A549 (cell line): ENCODE results near the gene NKTR. TPM values are rescaled to one million over a fixed set of nuclear protein-coding genes. Genes with fewer than 3 reads are reported as not detected.
A peak's percentile ranks its signal among the peaks of the same experiment; 100 is the strongest.

Experiments
- ATAC-seq, 2 experiments: fragments of 200-7000 bp in 1 of 2; fragments of >200 bp in 1 of 2; cut with Nextera tagmentation in 1 of 2; cut with Tn5 transposase in 1 of 2; 3 replicates each; pipeline versions ENCODE4 v1.8.0 to v1.9.1; 2018 to 2020; ENCODE audit warnings: mild to moderate bottlenecking in 1 of 2, moderate library complexity in 1 of 2
- CTCF ChIA-PET: fragments of 300-600 bp; sonication (Branson Sonifier 250); formaldehyde crosslinking; extraction: SDS; loops from one replicate; lab custom pipeline; 2021; ENCODE audit warnings: antibody characterized with exemption, inconsistent platforms; lab: Yijun Ruan, JAX
- POLR2A ChIA-PET: fragments of 350-600 bp; formaldehyde crosslinking; extraction: SDS; loops from one replicate; lab custom pipeline; 2021; ENCODE audit warnings: antibody characterized with exemption, inconsistent platforms; lab: Yijun Ruan, JAX
- DNase-seq, 2 experiments: peaks; one replicate each; pipeline versions ENCODE4 v3.0.0 to v3.0.0-alpha.2; 2011 to 2016; ENCODE audit warnings: low read depth in 1 of 2, low spot score in 1 of 2
- FAIRE-seq: peaks from 2 replicates; lab custom pipeline; 2011; peaks lifted over from hg19 to GRCh38; lab: Jason Lieb, UNC
- H3K27ac ChIP-seq, 2 experiments: fragments of >200 bp; sonication (Bioruptor Twin); formaldehyde crosslinking; 3 replicates each; pipeline ENCODE4 v1.5.1; 2016 to 2017
- H3K4me1 ChIP-seq: fragments of >200 bp; sonication (Bioruptor Twin); formaldehyde crosslinking; 3 replicates; pipeline ENCODE4 v1.6.1; 2016
- H3K4me2 ChIP-seq: fragments of >200 bp; sonication (Bioruptor Twin); formaldehyde crosslinking; 3 replicates; pipeline ENCODE4 v1.6.1; 2016
- H3K4me3 ChIP-seq: fragments of >200 bp; sonication (Bioruptor Twin); formaldehyde crosslinking; 3 replicates; pipeline ENCODE4 v1.5.1; 2016
- H3K9me3 ChIP-seq: fragments of >200 bp; sonication (Bioruptor Twin); formaldehyde crosslinking; 3 replicates; pipeline ENCODE4 v1.6.1; 2016
- CBX8 ChIP-seq: fragments of 200-600 bp; sonication (generic); IDR thresholded peaks from 2 replicates; pipeline ENCODE4 v1.6.1; 2016
- CHD4 ChIP-seq: fragments of 200-600 bp; sonication (generic); IDR thresholded peaks from 2 replicates; pipeline ENCODE4 v1.6.1; 2016; ENCODE audit warnings: antibody characterized with exemption, mild to moderate bottlenecking, borderline replicate concordance
- KDM1A ChIP-seq: fragments of 200-600 bp; sonication (generic); IDR thresholded peaks from 2 replicates; pipeline ENCODE4 v1.6.1; 2016; ENCODE audit warnings: low read depth, mild to moderate bottlenecking
- MYC ChIP-seq: IDR thresholded peaks from 2 replicates; pipeline ENCODE4 v1.6.1; 2012; ENCODE audit warnings: mild to moderate bottlenecking, inconsistent platforms, low read length, improper control_type of control experiment, borderline replicate concordance
- NPAS2 ChIP-seq: fragments of 250-450 bp; sonication (Bioruptor Pico); IDR thresholded peaks from 2 replicates; pipeline ENCODE4 v1.8.0; 2022; ENCODE audit warnings: mild to moderate bottlenecking, moderate library complexity, borderline replicate concordance
- PHF8 ChIP-seq: fragments of 200-600 bp; sonication (generic); IDR thresholded peaks from 2 replicates; pipeline ENCODE4 v1.6.1; 2016; ENCODE audit warnings: low read depth, mild to moderate bottlenecking, antibody characterized with exemption, moderate library complexity, borderline replicate concordance
- POLR2A ChIP-seq: IDR thresholded peaks from 2 replicates; pipeline ENCODE4 v1.6.1; 2012; ENCODE audit warnings: mild to moderate bottlenecking, low read length
- RAD21 ChIP-seq, 2 experiments: fragments of >200 bp in 1 of 2; sonication (Bioruptor Twin) in 1 of 2; formaldehyde crosslinking in 1 of 2; IDR thresholded peaks in 1 of 2; conservative IDR thresholded peaks in 1 of 2; 2 replicates in 1 of 2; 3 replicates in 1 of 2; pipeline ENCODE4 v1.6.1; 2012 to 2018; ENCODE audit warnings: inconsistent platforms in 1 of 2
- RARB ChIP-seq: fragments of 250-450 bp; sonication (Bioruptor Pico); IDR thresholded peaks from 2 replicates; pipeline ENCODE4 v1.8.0; 2021; ENCODE audit warnings: mild to moderate bottlenecking, moderate library complexity
- ZFP36 ChIP-seq: fragments of 450-650 bp; IDR thresholded peaks from 2 replicates; pipeline ENCODE4 v1.6.1; 2014; ENCODE audit warnings: borderline replicate concordance; ENCODE audit not compliant: partially characterized antibody
- WGBS: methylation state at CpG from one replicate; pipeline ENCODE4 v1.1.6; 2017; ENCODE audit errors: missing lambda C conversion rate; 5-methylcytosine and 5-hydroxymethylcytosine counted together
- polyA plus RNA-seq, 4 experiments: library from polyadenylated mRNA; depleted of rRNA in 3 of 4; stranded (reverse); fragments of >200 nt; fragmentation: RNase III in 1 of 4; extraction: RNeasy Plus Mini Kit Qiagen cat#74134 plus additional on column Dnase treatment in 1 of 4; gene quantifications; 2 replicates in 3 of 4; 3 replicates in 1 of 4; pipeline ENCODE4 v1.2.3, GENCODE V29; 2011 to 2017
- TF ChIP-seq, protein P1 (sequence below): IDR thresholded peaks from 2 replicates; pipeline ENCODE4 v1.6.1; 2012; ENCODE audit warnings: low read depth, borderline replicate concordance
- TF ChIP-seq, protein P2 (sequence below): fragments of 450-650 bp; IDR thresholded peaks from 2 replicates; pipeline ENCODE4 v1.6.1; 2014; ENCODE audit warnings: antibody characterized with exemption
- TF ChIP-seq, protein P3 (sequence below): fragments of 250-450 bp; sonication (Bioruptor Pico); IDR thresholded peaks from 2 replicates; pipeline ENCODE4 v1.5.0; 2021; ENCODE audit warnings: mild to moderate bottlenecking, moderate library complexity, borderline replicate concordance
- TF ChIP-seq, protein P4 (sequence below): IDR thresholded peaks from 2 replicates; pipeline ENCODE4 v1.6.1; 2012
- TF ChIP-seq, protein P5 (sequence below): fragments of 250-450 bp; sonication (Bioruptor Pico); IDR thresholded peaks from 2 replicates; pipeline ENCODE4 v1.5.0; 2020; ENCODE audit warnings: low read depth, mild to moderate bottlenecking, moderate library complexity

Gene NKTR
- polyA plus RNA-seq, 2 of the 4 experiments (the other 2 are of a cell fraction) = 16.2 to 49.3 TPM

DNA sequence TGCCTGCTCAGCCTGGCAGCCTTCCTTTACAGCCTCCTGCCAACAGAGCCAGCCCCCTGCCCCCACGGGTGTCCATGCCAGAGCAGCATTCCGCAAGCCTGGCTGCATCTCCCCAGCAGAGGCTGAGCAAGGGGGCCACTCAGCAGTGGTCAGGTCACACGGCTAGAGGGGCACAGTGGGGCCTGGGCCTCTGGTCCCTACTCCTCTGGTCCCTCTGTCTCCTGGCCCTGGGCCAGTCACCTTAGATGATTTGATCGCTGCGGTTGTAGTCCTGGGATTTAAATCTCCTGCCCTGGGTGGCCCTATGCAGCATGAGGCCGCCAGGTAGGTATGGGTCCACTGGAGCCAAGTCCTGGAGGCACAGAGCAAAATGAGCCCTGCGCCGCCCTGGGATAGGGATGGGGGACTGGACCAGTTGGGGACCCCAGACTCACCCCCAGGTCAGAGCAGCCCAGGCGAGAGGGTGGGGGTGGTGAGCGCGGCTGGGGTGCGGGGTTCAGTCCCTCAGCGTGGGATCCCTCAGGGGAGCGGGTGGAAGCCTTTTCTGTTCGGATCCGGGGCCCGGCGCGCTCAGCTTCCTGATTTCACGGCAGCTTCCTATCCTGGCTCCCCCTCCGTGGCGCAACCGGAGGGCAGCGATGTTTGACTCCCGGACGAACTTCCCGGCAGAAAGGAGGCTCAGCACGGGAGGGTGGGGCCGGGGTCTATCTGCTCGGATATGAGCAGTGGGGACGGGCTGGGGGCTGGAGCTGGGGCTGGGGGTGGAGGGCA lies 53.3 kb downstream of the NKTR start, which contains the start of gene ZBTB47:
ZBTB47 (plus strand) TSS at position 138 of the 771 bp plus-strand sequence. CDS start 4,659 bp downstream, outside the sequence.
- ATAC-seq (peak; percentile 20 to 22), DNase-seq (no peak), FAIRE-seq (no peak)
- H3K4me2 ChIP-seq = peak within 1 kb of the TSS; percentile 96
- H3K27ac ChIP-seq = peak within 1 kb of the TSS; percentile 87 to 97
- CTCF ChIA-PET = interaction anchor here (0.9 to 1.7 kb wide), 4 partner anchors 16 to 92 kb away, joined by 3 to 4 read pairs (median 4); no protein-coding TSS in a partner anchor
- peaks cover 37% of the 10 kb centered on the region for H3K4me1 ChIP-seq
- H3K4me3 ChIP-seq = peak within 1 kb of the TSS; percentile 69
- POLR2A ChIA-PET = interaction anchor here (1.5 kb wide), 1 partner anchor 53 kb away, joined by 8 read pairs; the partner anchor contains the start of gene NKTR
- TF ChIP-seq, protein P1, sequence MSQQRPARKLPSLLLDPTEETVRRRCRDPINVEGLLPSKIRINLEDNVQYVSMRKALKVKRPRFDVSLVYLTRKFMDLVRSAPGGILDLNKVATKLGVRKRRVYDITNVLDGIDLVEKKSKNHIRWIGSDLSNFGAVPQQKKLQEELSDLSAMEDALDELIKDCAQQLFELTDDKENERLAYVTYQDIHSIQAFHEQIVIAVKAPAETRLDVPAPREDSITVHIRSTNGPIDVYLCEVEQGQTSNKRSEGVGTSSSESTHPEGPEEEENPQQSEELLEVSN = no peak
- TF ChIP-seq, protein P2, sequence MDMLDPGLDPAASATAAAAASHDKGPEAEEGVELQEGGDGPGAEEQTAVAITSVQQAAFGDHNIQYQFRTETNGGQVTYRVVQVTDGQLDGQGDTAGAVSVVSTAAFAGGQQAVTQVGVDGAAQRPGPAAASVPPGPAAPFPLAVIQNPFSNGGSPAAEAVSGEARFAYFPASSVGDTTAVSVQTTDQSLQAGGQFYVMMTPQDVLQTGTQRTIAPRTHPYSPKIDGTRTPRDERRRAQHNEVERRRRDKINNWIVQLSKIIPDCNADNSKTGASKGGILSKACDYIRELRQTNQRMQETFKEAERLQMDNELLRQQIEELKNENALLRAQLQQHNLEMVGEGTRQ = no peak
- no peak for TF ChIP-seq RAD21 (conservative IDR thresholded peaks at IDR 0.05 in 1 of 2, IDR thresholded peaks at IDR 0.05 in 1 of 2)
- TF ChIP-seq NPAS2 (CRISPR knock-in tag) = no peak
- 0% methylated on average over 1 of the region's 31 CpGs for WGBS
- no peaks in the 10 kb centered on the region for H3K9me3 ChIP-seq

DNA sequence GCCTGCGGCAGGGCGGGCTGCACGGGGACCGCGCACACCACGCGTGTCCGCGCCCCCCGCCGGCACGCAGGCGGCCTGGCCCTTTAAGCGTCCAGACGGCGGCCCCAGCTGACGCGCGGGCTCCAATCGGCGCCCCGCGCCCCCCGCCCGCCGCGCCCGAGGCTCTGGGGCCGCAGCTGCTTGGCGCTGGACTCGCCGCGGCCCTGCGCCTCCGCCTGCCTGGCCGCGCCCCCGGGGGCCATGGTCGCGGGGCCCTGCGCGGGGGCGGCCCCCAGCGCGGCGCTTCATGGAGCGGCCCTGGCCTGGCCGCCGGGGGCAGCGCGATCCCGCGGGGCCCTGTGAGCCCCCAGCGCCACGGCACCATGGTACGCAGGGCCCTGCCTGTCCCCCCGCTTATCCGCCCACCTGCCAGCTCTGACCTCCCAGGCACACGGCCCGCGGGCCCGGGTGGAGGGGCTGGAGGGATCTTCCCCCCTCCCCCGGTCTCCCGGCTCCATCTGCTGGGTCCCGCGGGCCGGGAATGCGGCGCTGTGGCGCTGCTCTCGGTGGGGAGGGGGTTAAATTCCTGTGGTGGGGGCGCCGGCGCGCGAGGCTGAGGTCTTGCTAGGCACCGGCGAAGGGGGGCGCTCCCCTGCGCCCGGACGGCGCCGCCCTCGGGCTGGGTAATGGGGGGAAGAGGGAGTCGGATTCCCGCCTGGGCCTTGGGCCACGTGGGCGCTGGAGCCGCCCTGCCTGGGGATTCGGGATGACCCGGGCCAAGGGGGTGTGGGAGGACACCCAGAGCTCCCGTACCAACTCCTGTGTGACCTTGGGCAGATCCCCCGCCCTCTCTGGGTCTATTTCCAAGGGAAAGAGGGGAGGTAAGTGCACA lies 54.1 kb downstream of the NKTR start:
- FAIRE-seq (no peak), DNase-seq (peak in 1 of 2 experiments; percentile 32), ATAC-seq (peak; percentile 26 to 28; a peak in 5 of 6 replicates)
- ChIA-PET POLR2A (interaction anchor here (1.5 kb wide), 1 partner anchor 54 kb away, joined by 8 read pairs; the partner anchor contains the start of gene NKTR), CTCF (interaction anchor here (0.9 to 1.7 kb wide), 4 partner anchors 15 to 91 kb away, joined by 3 to 4 read pairs (median 3); no protein-coding TSS in a partner anchor)
- Histone ChIP-seq H3K9me3 (no peaks in the 10 kb centered on the region), H3K27ac (peak overlapping the region; percentile 87 to 97), H3K4me2 (peak overlapping the region; percentile 96), H3K4me1 (peaks cover 37% of the 10 kb centered on the region), H3K4me3 (peak overlapping the region; percentile 69)
- no CpG with 5 or more reads among the region's 94 CpGs for WGBS
- TF ChIP-seq MYC (0 out of 2 replicates have a peak, but pooled peaks have one; percentile 45), RARB (CRISPR knock-in tag) (no peak), CBX8 (no peak), POLR2A (0 out of 2 replicates have a peak, but pooled peaks have one; percentile 6), CHD4 (no peak), PHF8 (peak; percentile 45; the same call in 1 of the 2 replicates), KDM1A (peak; percentile 71; the same call in 1 of the 2 replicates), ZFP36 (peak; percentile 24)
- TF ChIP-seq, protein P3, sequence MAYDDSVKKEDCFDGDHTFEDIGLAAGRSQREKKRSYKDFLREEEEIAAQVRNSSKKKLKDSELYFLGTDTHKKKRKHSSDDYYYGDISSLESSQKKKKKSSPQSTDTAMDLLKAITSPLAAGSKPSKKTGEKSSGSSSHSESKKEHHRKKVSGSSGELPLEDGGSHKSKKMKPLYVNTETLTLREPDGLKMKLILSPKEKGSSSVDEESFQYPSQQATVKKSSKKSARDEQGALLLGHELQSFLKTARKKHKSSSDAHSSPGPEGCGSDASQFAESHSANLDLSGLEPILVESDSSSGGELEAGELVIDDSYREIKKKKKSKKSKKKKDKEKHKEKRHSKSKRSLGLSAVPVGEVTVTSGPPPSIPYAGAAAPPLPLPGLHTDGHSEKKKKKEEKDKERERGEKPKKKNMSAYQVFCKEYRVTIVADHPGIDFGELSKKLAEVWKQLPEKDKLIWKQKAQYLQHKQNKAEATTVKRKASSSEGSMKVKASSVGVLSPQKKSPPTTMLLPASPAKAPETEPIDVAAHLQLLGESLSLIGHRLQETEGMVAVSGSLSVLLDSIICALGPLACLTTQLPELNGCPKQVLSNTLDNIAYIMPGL (CRISPR knock-in tag) = 0 out of 2 replicates have a peak, but pooled peaks have one; percentile 20
- TF ChIP-seq, protein P2 = peak; percentile 68
- TF ChIP-seq, protein P4, sequence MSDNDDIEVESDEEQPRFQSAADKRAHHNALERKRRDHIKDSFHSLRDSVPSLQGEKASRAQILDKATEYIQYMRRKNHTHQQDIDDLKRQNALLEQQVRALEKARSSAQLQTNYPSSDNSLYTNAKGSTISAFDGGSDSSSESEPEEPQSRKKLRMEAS = peak; percentile 94
- TF ChIP-seq, protein P1 = peak; percentile 91
- TF ChIP-seq, protein P5, sequence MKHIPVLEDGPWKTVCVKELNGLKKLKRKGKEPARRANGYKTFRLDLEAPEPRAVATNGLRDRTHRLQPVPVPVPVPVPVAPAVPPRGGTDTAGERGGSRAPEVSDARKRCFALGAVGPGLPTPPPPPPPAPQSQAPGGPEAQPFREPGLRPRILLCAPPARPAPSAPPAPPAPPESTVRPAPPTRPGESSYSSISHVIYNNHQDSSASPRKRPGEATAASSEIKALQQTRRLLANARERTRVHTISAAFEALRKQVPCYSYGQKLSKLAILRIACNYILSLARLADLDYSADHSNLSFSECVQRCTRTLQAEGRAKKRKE (CRISPR knock-in tag) = 0 out of 2 replicates have a peak, but pooled peaks have one; percentile 22
